Epithelial cell of proximal tubule (primary cell): Measurements from ENCODE around the gene ASIC3. TPM values are rescaled to one million over a fixed set of nuclear protein-coding genes. Genes with fewer than 3 reads are reported as not detected.

Source experiments
- DNase-seq: peaks from one replicate; pipeline ENCODE4 v3.0.0-alpha.2; 2011; ENCODE audit warnings: low read depth
- H3K4me3 ChIP-seq: 2 replicates; pipeline ENCODE4 v1.5.1; 2011; ENCODE audit warnings: low read depth, mild to moderate bottlenecking, low read length
- CTCF ChIP-seq: conservative IDR thresholded peaks from 2 replicates; pipeline ENCODE4 v1.5.1; 2012; ENCODE audit warnings: low read depth, mild to moderate bottlenecking, low read length
- total RNA-seq: library from RNA; depleted of rRNA; stranded (reverse); fragments of >200 nt; gene quantifications from 2 replicates; pipeline ENCODE4 v1.2.3, GENCODE V29; 2015

Gene ASIC3
- total RNA-seq, 1 donor from 2014 or later, result 2.5 TPM

GRCh38 chr7:151043959-151044358 is 4.4 kb upstream of the ASIC3 start:
- no peak for TF ChIP-seq CTCF
- DNase-seq, result no peak
- H3K4me3 ChIP-seq, result no peak overlapping the region

- H3K4me3 ChIP-seq, result no peak overlapping the region
- DNase-seq, result no peak
- no peak for TF ChIP-seq CTCF
Measured at GRCh38 chr7:151045262-151045661, 3.1 kb upstream of the ASIC3 start.

- TF ChIP-seq CTCF, result no peak
- DNase-seq, result no peak
- no peak overlapping the region for H3K4me3 ChIP-seq
Measured at GRCh38 chr7:151045967-151046366, 2.4 kb upstream of the ASIC3 start.

- TF ChIP-seq CTCF, result no peak
- no peak overlapping the region for H3K4me3 ChIP-seq
- DNase-seq, result no peak
Measured at GRCh38 chr7:151046603-151047573, 1.4 kb upstream of the ASIC3 start.

- TF ChIP-seq CTCF, result no peak
- no peak for DNase-seq
Measured at GRCh38 chr7:151048911-151049463, 656 bp downstream of the ASIC3 start.

GRCh38 chr7:151051108-151051507 is 2.8 kb downstream of the ASIC3 start:
- DNase-seq, result no peak
- no peak for TF ChIP-seq CTCF
- H3K4me3 ChIP-seq, result no peak overlapping the region

More at GRCh38 chr7:151048911-151049463, 656 bp downstream of the ASIC3 start:
- no peak overlapping the region for H3K4me3 ChIP-seq
